ENCODE measurements around the gene VPS13D.

The VPS13D gene

GRCh38 chr1:12428334-12428733, 198.5 kb downstream of the VPS13D start:
- DNase-seq (ENCODE audit: low read depth, low spot score): no peak

DNA sequence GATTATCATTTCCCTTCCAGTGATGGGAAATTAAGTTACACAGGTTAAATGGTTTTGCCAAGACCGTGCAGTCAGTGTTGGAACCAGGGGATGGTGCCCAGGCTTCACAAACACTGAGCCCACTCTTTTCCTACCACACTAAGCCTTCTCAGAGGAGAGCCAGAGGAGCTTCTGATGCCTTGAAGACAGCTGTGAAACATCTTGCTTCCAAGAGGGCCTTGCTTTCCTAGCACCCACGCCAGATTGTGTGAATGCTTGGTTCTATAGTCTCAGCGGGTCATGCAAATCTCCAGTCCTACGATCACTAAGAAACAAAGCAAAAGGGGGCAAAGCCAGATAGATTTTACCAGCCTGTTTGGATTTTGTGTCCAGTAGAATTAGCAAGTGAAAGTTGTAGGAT, 200.7 kb downstream of the VPS13D start:
- no peak for DNase-seq (ENCODE audit: low read depth, low spot score)

DNA sequence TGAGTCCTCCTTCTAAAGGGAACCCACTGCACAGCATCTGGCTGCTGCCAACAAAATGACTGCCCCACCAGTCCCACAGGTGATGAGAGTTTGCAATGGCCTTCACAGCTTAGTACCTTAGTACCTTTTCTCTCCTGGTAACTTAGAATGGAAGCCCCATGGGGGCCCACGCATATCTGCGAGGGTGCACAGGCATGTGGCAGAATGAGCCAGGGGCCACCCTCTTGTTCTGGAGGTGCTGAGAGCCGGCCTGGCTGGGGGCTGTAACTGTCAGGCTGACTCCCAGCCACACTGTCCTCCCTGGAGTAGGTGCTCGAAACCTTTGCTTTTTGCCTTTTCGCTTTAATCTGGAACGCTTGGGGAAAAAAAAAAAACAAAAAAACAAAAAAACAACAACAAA, 203.1 kb downstream of the VPS13D start:
- DNase-seq (ENCODE audit: low read depth, low spot score): no peak

DNA sequence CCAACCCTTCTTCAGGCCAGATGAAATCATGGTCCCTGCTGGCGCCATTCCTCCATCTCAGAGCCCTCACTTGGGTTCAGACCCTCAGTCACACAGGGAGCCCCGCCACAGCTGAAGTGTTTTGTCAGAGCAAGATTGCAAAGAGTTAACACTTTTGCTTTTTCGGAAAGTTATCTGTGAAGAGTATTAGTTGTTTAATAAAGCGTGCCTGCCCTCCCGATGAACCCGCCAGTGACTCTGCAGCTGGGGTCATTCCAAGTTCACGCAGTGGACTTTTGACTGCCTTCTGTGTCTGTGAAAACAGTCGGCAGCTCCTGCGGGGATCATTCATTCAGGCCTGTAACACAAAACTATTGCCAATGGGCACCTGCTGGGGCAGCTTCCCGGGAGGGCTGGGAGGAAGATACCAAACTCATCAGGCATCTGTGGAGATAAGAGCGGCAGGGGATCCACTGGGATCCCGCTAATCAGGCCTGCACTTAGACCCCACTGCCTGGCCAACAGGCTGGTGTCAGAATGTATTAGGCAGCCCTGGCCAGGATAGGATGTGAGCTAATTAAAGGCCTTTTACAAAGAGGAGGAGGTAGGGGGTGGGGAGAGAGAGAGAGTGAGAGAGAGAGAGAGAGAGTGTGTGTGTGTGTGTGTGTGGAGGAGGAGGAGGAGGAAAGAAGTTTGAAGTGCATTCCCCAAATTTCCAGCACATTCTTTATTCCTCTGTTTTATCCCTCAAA, 203.7 kb downstream of the VPS13D start:
- DNase-seq (ENCODE audit: low read depth, low spot score): no peak

DNA sequence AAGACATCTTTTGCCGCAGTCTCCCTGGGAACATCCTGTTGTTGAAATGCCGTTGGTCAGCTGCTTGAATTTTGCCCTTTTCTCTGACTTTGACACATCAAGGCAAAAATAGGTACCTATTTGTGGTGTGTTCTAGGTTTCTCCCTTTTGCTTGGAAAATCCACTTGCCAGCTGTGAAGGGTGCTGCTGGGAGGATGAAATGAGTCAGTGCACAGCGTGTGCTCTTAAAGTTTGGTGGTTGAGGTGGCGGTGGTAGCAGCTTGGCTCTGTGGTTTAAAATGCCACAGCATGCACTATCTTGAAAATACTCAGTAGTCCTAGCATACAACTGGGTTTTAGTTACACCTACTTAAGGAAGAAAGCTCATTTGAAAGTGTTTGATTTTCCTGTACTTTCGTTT, 204.3 kb downstream of the VPS13D start:
- peak; percentile 45 for DNase-seq (ENCODE audit: low read depth, low spot score)

DNA sequence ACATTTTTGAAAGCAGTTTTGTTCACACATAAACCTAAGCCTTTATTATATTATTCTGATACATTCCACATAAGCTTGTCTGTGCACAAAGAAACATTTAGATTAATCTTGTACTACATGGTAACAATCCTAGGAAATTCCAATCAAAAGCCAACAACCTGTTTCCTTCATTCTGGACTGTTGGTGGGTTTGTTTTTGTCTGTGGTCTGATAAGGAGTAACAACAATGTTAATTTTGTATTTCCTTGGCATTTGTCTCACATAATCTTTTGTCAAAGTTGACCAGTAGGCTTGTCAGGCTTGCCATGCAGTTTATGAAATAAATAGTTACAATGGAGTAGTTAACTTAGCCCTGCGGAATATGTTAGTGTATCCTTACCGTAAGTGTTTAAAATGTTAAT, 204.9 kb downstream of the VPS13D start:
- no peak for DNase-seq (ENCODE audit: low read depth, low spot score)

- no peak for DNase-seq (ENCODE audit: low read depth, low spot score)
Measured at GRCh38 chr1:12435639-12436344, 206.0 kb downstream of the VPS13D start.

GRCh38 chr1:12436345-12436658, 206.5 kb downstream of the VPS13D start:
- DNase-seq (ENCODE audit: low read depth, low spot score): no peak

DNA sequence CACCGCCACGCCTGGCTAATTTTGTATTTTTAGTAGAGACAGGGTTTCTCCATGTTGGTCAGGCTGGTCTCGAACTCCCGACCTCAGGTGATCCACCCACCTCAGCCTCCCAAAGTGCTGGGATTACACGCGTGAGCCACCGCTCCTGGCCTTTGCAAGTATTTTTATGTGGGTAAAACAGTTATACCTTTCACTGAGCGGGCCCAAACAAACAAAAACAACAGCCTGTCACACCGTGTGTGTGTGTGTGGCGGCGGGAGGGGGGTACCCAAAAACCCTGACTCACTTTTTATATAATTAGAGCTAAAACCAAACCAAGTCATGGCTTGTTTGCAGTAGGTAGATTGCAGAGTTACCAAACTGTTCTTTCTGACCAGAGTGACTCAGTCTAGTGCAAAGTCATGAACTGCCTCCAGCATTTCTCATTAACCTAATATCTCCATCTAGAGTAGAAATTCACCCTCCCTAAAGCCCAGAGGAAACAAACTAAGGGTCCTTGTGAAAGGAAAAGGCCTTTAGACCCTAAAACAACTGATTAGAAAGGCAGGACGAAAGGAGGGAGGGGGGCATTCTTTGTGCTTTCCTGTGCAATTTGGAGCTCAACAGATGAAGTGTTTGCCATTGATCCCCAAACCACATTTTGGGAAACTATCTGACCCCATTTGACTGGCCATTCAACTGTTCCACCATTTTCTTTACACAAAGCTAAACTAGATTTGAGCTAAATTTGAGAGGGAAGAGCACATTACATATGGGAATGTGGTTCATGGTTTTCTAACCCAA, 207.2 kb downstream of the VPS13D start:
- no peak for DNase-seq (ENCODE audit: low read depth, low spot score)

DNA sequence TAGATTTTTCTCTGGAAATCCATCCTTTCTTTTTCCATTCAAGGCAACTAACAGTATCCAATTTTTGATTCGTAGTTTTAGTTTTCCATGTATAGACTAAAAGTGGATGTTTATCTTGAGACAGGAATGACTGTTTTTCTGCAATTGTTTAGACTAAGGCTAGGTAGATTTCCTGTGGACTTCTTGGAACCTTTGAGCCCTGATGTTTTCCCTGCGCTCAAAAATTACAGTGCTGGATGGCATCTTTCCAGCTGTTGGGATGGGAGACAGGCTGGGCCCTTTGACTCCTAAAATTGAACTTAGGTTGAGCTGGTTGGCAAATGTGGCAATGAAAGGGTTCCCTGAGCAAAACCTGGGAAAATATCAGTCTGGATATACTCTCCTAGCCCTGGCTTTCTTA, 207.8 kb downstream of the VPS13D start:
- no peak for DNase-seq (ENCODE audit: low read depth, low spot score)

GRCh38 chr1:12438349-12438924, 208.6 kb downstream of the VPS13D start:
- DNase-seq (ENCODE audit: low read depth, low spot score): no peak

DNA sequence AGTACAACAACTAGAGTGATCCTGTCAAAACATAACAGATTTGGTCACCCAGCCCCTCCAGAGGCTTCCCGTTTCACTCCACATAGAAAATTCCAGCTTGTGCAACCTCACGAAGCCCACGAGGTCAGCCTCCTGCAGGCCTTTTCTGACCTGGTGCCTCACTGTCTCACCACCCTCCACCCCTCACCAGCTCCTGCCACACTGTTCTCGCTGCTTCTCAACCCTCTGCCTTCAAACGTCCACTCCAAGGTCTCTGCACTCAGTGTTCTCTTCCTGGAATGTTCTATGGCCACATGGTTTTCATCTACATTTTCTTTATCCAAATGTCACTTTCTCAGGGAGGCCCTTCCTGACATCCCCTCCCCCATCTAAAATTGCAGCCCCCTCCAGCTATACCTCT, 209.2 kb downstream of the VPS13D start:
- DNase-seq (ENCODE audit: low read depth, low spot score): no peak

DNA sequence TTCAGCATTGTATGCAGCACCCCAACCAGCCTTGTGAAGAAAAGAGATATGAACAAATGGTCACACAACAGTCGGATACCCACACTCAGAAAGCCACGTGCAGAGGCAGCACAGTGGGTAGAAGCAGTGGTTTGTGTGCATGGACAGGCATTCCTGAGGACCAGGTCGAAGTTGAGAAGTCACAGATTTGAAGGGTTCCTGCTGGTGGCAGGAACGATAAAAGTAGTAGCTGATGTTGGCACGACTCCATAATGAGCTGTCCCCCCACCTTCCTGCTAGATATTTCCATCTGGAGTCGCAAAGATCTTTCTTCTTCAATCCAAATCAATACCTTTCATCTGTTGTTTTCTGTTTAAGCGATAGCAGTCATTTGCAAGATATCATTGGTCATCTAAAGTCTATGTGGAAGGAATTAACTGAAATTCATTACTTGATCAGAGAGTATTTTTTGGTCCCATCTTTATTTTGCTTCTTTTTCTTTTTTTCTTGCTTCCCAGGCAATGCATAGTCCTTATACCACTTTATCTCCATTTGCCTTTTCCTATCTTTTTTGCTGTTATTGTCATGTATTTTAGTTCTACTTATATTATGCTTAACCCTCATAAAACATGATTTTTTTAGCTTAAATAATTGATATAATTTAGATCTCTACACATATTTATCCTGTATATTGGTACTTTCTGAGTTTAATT, 211.7 kb downstream of the VPS13D start:
- no peak for DNase-seq (ENCODE audit: low read depth, low spot score)

GRCh38 chr1:12442217-12442616, 212.4 kb downstream of the VPS13D start:
- DNase-seq (ENCODE audit: low read depth, low spot score): no peak

GRCh38 chr1:12443151-12443550, 213.3 kb downstream of the VPS13D start:
- DNase-seq (ENCODE audit: low read depth, low spot score): no peak

GRCh38 chr1:12444329-12444841, 214.6 kb downstream of the VPS13D start:
- DNase-seq (ENCODE audit: low read depth, low spot score): no peak

GRCh38 chr1:12445257-12445656, 215.4 kb downstream of the VPS13D start:
- no peak for DNase-seq (ENCODE audit: low read depth, low spot score)

- no peak for DNase-seq (ENCODE audit: low read depth, low spot score)
Measured at GRCh38 chr1:12446593-12446992, 216.8 kb downstream of the VPS13D start.

GRCh38 chr1:12447307-12447706, 217.5 kb downstream of the VPS13D start:
- no peak for DNase-seq (ENCODE audit: low read depth, low spot score)

- no peak for DNase-seq (ENCODE audit: low read depth, low spot score)
Measured at GRCh38 chr1:12447849-12448312, 218.1 kb downstream of the VPS13D start.

- DNase-seq (ENCODE audit: low read depth, low spot score): no peak
Measured at GRCh38 chr1:12448746-12449177, 218.9 kb downstream of the VPS13D start.
